HEK293T (cell line): Measurements from ENCODE around the gene SLX4.

Experiments
- BHLHE40 ChIP-seq: fragments of 450-650 bp; IDR thresholded peaks from 2 replicates; pipeline ENCODE4 v1.6.1; 2016; ENCODE audit warnings: mild to moderate bottlenecking, moderate library complexity, borderline replicate concordance
- ELF4 ChIP-seq: fragments of 450-650 bp; IDR thresholded peaks from 2 replicates; pipeline ENCODE4 v1.6.1; 2017; ENCODE audit warnings: antibody characterized with exemption
- FOXA1 ChIP-seq: fragments of 450-650 bp; IDR thresholded peaks from 2 replicates; pipeline ENCODE4 v1.6.1; 2016; ENCODE audit warnings: mild to moderate bottlenecking
- FOXK2 ChIP-seq: fragments of 450-650 bp; IDR thresholded peaks from 2 replicates; pipeline ENCODE4 v1.6.1; 2016; ENCODE audit warnings: mild to moderate bottlenecking
- FOXM1 ChIP-seq: fragments of 450-650 bp; IDR thresholded peaks from 2 replicates; pipeline ENCODE4 v1.6.1; 2017; ENCODE audit warnings: mild to moderate bottlenecking, borderline replicate concordance
- SP1 ChIP-seq: fragments of 450-650 bp; IDR thresholded peaks from 2 replicates; pipeline ENCODE4 v1.6.1; 2017
- TARDBP ChIP-seq: fragments of 450-650 bp; IDR thresholded peaks from 2 replicates; pipeline ENCODE4 v1.6.1; 2016
- ZNF384 ChIP-seq: fragments of 450-650 bp; IDR thresholded peaks from 2 replicates; pipeline ENCODE4 v1.6.1; 2016

DNA sequence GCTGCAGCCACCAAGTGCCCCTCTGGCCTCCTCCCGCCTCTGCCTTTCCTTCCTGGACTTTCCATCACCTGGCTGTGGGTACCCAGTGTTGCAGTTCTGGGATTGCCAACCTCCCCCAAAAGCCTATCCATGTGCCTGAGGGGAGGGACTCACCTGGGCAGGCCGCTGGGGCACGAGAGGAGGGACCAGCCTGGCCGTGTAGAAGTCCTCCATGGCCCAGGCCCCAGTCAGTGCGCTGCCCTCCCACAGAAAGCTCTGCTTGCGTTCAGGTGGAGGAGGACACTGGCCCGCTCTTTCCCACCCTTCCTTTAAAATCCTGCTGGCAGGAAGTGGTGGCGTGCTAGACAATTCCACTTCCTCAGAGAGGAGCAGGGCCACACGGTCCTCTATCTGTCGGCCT lies 14.2 kb downstream of the SLX4 start:
- TF ChIP-seq FOXM1 (no peak), TARDBP (no peak), BHLHE40 (no peak), FOXA1 (no peak), ZNF384 (no peak), FOXK2 (no peak), SP1 (no peak), ELF4 (no peak)
